Heart left ventricle (tissue), 16 donors: ENCODE results near the gene PIGW. TPM values are rescaled to one million over a fixed set of nuclear protein-coding genes. Genes with fewer than 3 reads are reported as not detected.
A peak's percentile ranks its signal among the peaks of the same experiment; 100 is the strongest.

Source experiments
- ATAC-seq, 4 donors: fragments of 200-7000 bp; cut with Tn5 transposase; one replicate each; pipeline ENCODE4 v1.9.1; 2020 to 2022; ENCODE audit warnings: moderate library complexity in 4 of 4, mild to moderate bottlenecking in 3 of 4, moderate number of reproducible peaks in 1 of 4
- DNase-seq, 5 donors: peaks; one replicate each; pipeline ENCODE4 v3.0.0-alpha.2; 2020
- H3K27ac ChIP-seq, 12 donors: fragments of 200-600 bp; sonication (generic) in 4 of 12; one replicate each; pipeline versions ENCODE4 v1.5.0 to v1.8.0; 2016 to 2022; ENCODE audit warnings: mild to moderate bottlenecking in 2 of 12
- H3K27me3 ChIP-seq, 9 donors: fragments of 200-600 bp; sonication (generic) in 2 of 9; one replicate each; pipeline versions ENCODE4 v1.5.1 to v1.8.0; 2016 to 2022; ENCODE audit warnings: mild to moderate bottlenecking in 3 of 9
- H3K36me3 ChIP-seq, 9 donors: fragments of 200-600 bp; sonication (generic) in 2 of 9; one replicate each; pipeline versions ENCODE4 v1.5.0 to v1.8.0; 2018 to 2022; ENCODE audit warnings: mild to moderate bottlenecking in 2 of 9
- H3K4me1 ChIP-seq, 12 donors: fragments of 200-600 bp; sonication (generic) in 4 of 12; one replicate each; pipeline versions ENCODE4 v1.5.0 to v1.8.0; 2016 to 2022; ENCODE audit warnings: mild to moderate bottlenecking in 3 of 12
- H3K4me3 ChIP-seq, 12 donors: fragments of 200-600 bp; sonication (generic) in 4 of 12; one replicate each; pipeline versions ENCODE4 v1.5.0 to v1.8.0; 2017 to 2022; ENCODE audit warnings: mild to moderate bottlenecking in 9 of 12, moderate library complexity in 4 of 12
- H3K9me3 ChIP-seq, 12 donors: fragments of 200-600 bp; sonication (generic) in 4 of 12; one replicate each; pipeline versions ENCODE4 v1.5.0 to v1.8.0; 2016 to 2022; ENCODE audit warnings: mild to moderate bottlenecking in 1 of 12
- POLR2A ChIP-seq, 2 donors: fragments of 450-650 bp; IDR thresholded peaks; one replicate each; pipeline ENCODE4 v1.6.1; 2017; ENCODE audit warnings: antibody characterized with exemption in 2 of 2, mild to moderate bottlenecking in 2 of 2, moderate library complexity in 2 of 2
- WGBS, 4 donors: extraction: QIAGEN DNeasy Blood & Tissue Kit in 2 of 4; methylation state at CpG; one replicate each; pipeline versions ENCODE4 v1.1.5 to v1.1.7; 2013 to 2018; 5-methylcytosine and 5-hydroxymethylcytosine counted together
- intact Hi-C, 10 donors: fragments of 100-400 bp; cut with DNase I; formaldehyde crosslinking; loops; one replicate each; pipeline versions ENCODE4 v1.11.1 to v1.14.2; 2022
- polyA plus RNA-seq, 2 donors: library from polyadenylated mRNA; stranded (reverse); fragments of 200-250 nt; gene quantifications; one replicate each; pipeline ENCODE4 v1.2.3, GENCODE V29; 2013
- total RNA-seq, 9 donors: library from RNA; depleted of rRNA in 2 of 9; stranded (reverse); fragments of >200 nt in 2 of 9; fragmentation: NEBNext Ultra II Directional in 3 of 9; extraction: Animal tissue kit (Norgen Biotek cat#: 25700) in 3 of 9; gene quantifications; one replicate each; pipeline versions ENCODE4 v1.1.0 to v1.2.4, GENCODE V29; 2016 to 2023
- TF ChIP-seq, protein P1 (sequence below), 12 donors: fragments of 200-600 bp; sonication (generic) in 4 of 12; IDR thresholded peaks; one replicate each; pipeline versions ENCODE4 v1.5.0 to v1.8.0; 2018 to 2022; ENCODE audit warnings: antibody characterized with exemption in 12 of 12, mild to moderate bottlenecking in 5 of 12
- donor health status: ischemic (EF 13 %, LVEDD 7.1; RV severe dilation, severe dysfunction).
- donor health status: healthy with polysubstance abuse.
- donor health status: DM: no; HTN: yes; CAD: no.
- donor health status: DM: no; HTN: no; CAD: no.
- donor health status: ischemic (EF 25% LVEDD 6.9; RV normal size, moderate dysfunction).
- donor health status: ischemic (EF 25% LVEDD 5.7; RV mildly dilated, moderate dysfunction).
- donor health status: healthy.
- donor health status: DM: yes; HTN: yes; CAD: no.
- donor health status: ischemic (EF 35%, LVEDD 5.7; RV mildly dilated, moderate dysfunction).
- donor health status: nonischemic (EF 11% LVEDD 7.7; RV severe dilation, severe dysfunction).
- donor health status: DM: yes; HTN: yes; CAD: no.
- donor health status: PGD.
- donor health status: ischemic (EF 29% LVEDD 5.4; RV normal size, mild dysfunction).
- donor health status: nonischemic (EF 23%, LVEDD 6.1; RV moderate dilation, normal function).

PIGW gene
- total and polyA plus RNA-seq, 11 donors, result 2.1 to 8.9 (median 5.7) TPM

DNA sequence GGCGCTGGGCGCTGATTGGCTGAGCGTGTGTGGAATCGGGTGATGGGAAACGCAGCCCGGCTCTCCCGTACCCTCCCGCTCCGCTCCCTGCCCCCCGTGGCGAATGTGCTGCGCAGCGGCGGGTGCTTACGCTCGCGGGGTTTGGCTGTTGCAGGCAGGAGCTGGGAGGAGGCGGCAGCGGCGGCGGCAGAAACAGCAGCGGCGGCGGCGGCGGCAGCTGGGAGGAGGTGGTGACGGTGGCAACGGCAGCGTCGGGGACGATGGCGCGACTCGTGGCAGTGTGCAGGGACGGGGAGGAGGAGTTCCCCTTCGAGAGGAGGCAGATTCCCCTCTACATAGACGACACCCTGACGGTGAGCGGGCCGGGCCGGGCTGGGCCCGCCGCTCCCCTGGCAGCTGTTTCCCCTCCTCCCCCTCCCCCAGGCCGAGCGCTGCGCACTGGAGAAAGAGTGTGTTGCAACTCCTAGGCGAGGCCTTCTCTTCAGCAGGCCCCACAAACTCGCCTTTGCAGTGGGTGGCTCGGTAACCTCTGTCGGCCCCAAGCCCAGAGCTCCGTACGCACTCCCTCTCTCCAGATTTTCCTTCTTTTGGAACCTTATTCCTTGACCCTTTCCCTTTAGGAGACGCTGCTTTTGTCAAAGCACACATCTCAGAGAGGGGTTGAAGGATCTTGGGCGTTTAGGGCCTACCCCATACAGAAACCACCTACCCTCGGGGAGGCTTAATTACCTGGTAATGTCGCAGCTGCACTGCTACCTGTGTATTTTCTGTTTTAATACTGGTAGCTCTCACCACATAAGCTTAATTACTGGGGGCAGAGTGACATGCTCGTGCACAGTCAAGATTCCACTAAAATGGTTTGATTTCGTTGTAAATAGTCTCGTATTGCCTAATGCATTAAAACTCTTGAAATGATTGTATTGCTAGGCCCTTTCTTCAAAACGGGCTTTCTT is 11.0 kb downstream of the PIGW start:
- WGBS, 4 donors, result 1% methylated on average over 34 to 60 of the region's 60 CpGs
- peak overlapping the region; percentile 93 to 100 (median 99) for H3K27ac ChIP-seq
- peak overlapping the region; percentile 63 to 99 (median 84) for H3K4me3 ChIP-seq
- TF ChIP-seq POLR2A (IDR thresholded peaks at IDR 0.05), result peak in 1 of 2 donors; percentile 48
- TF ChIP-seq, protein P1, sequence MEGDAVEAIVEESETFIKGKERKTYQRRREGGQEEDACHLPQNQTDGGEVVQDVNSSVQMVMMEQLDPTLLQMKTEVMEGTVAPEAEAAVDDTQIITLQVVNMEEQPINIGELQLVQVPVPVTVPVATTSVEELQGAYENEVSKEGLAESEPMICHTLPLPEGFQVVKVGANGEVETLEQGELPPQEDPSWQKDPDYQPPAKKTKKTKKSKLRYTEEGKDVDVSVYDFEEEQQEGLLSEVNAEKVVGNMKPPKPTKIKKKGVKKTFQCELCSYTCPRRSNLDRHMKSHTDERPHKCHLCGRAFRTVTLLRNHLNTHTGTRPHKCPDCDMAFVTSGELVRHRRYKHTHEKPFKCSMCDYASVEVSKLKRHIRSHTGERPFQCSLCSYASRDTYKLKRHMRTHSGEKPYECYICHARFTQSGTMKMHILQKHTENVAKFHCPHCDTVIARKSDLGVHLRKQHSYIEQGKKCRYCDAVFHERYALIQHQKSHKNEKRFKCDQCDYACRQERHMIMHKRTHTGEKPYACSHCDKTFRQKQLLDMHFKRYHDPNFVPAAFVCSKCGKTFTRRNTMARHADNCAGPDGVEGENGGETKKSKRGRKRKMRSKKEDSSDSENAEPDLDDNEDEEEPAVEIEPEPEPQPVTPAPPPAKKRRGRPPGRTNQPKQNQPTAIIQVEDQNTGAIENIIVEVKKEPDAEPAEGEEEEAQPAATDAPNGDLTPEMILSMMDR (IDR thresholded peaks at IDR 0.05), result no peak
- peaks cover 12 to 58% (median 43%) of the 10 kb centered on the region in 12 donors for H3K4me1 ChIP-seq
- DNase-seq, result peak; percentile 96 to 97 (median 97)
- peak; percentile 90 to 95 (median 93) for ATAC-seq
- H3K36me3 ChIP-seq, result peaks cover 0 to 30% (median 9%) of the 10 kb centered on the region in 9 donors
- H3K9me3 ChIP-seq, result no peaks in the 10 kb centered on the region
- intact Hi-C loops, result loop anchor here in 7 of 10 donors (1.0 to 5.0 kb wide), 3 partner anchors 10 to 47 kb away; partner anchors contain the start of gene DHRS11 (in 5 of the 7)
- no peaks in the 10 kb centered on the region for H3K27me3 ChIP-seq

DNA sequence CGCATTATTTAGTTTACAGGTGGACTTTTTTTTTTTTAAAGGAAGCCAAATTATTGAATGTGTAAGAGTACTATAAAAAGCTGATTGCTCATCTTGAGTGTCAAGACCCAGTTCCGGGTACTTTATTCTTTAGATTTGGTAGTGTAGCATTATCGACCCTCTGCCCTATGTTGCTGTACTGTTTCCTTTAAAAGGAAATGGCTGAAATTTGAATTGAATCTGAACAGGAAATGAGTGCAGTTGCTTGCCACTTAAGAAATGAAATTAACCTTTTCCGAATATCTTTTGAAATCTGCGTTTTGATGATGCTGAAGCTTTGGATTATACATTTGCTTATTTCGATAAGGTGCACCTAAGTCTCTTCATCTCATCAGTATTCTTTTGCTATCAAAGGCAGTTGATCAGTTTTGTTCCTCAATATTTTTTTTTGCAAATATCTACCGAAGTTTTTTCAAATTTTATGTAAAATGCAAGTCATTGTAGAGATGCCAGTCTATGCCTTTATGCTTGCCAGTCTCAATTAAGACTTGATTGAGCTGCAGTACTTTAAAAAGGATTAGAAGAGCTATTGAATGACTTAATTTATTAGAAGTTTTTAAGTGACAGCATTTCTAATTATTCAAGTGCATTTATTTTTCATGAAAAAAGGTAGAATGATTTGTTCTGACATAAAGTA is 11.8 kb downstream of the PIGW start:
- 13 to 18% (median 18%) methylated on average over 7 of the region's 7 CpGs for WGBS, 4 donors
- no peak for ATAC-seq
- no peak for DNase-seq
- no peaks in the 10 kb centered on the region for H3K27me3 ChIP-seq
- H3K36me3 ChIP-seq, result peaks cover 0 to 32% (median 9%) of the 10 kb centered on the region in 9 donors
- no peaks in the 10 kb centered on the region for H3K9me3 ChIP-seq
- peaks cover 12 to 67% (median 46%) of the 10 kb centered on the region in 12 donors for H3K4me1 ChIP-seq
- intact Hi-C loops, result loop anchor here in 6 of 10 donors (5.0 kb wide), 2 partner anchors 41 to 46 kb away; partner anchors contain the start of gene DHRS11 (in 5 of the 6)
- H3K4me3 ChIP-seq, result peak overlapping the region; percentile 63 to 99 (median 84)
- TF ChIP-seq POLR2A (IDR thresholded peaks at IDR 0.05), result no peak
- TF ChIP-seq, protein P1 (IDR thresholded peaks at IDR 0.05), result no peak
- H3K27ac ChIP-seq, result peak overlapping the region in 11 of 12 donors; percentile 93 to 100 (median 99)

DNA sequence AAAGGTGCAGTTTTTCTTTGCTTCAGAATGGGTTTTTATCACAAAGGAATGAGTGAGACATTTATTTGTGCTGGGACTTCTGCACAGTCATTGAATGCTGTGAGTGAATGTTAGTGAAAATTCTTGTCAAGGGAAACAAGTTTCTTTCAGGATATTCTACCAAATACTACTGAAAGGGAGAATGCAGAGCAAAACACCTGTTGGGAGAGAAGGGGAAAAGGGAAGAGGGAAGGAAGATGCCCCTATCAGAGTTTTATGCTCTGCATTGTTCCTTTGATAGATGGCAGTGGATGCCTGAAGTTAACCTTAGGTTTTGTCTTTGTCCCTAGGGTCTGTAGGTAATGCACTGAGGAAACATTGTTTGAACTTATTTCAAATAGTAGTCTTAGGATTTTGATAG is 13.0 kb downstream of the PIGW start:
- peaks cover 12 to 77% (median 48%) of the 10 kb centered on the region in 12 donors for H3K4me1 ChIP-seq
- DNase-seq (no peak), ATAC-seq (no peak)
- H3K4me3 ChIP-seq, result peak overlapping the region in 1 of 12 donors; percentile 86
- H3K27me3 ChIP-seq, result no peaks in the 10 kb centered on the region
- peaks cover 0 to 32% (median 9%) of the 10 kb centered on the region in 9 donors for H3K36me3 ChIP-seq
- no peak for TF ChIP-seq POLR2A (IDR thresholded peaks at IDR 0.05)
- TF ChIP-seq, protein P1 (IDR thresholded peaks at IDR 0.05), result no peak
- H3K9me3 ChIP-seq, result no peaks in the 10 kb centered on the region
- intact Hi-C loops, result loop anchor here in 6 of 10 donors (5.0 kb wide), 2 partner anchors 40 to 45 kb away; partner anchors contain the start of gene DHRS11 (in 5 of the 6)
- no peak overlapping the region for H3K27ac ChIP-seq
